Mesenteric fat pad (tissue), 1 donor: ENCODE measurements around the gene ERC1. TPM values are rescaled to one million over a fixed set of nuclear protein-coding genes. Genes with fewer than 3 reads are reported as not detected.
"Not testable (repeated sequence)": the region's sequence is repeated elsewhere in the genome, so short reads cannot be mapped to it uniquely, and the experiment has no call there.

Experiments
- DNase-seq: peaks from one replicate; pipeline ENCODE4 v3.0.0-alpha.2; 2020; ENCODE audit warnings: low spot score
- total RNA-seq: library from RNA; stranded (reverse); fragmentation: NEBNext Ultra II Directional; extraction: Animal tissue kit (Norgen Biotek cat#: 25700); gene quantifications from one replicate; pipeline ENCODE4 v1.2.1, GENCODE V29; 2021
- donor health status: DM: yes; HTN: yes; CAD: no.

The ERC1 gene
- total RNA-seq, 1 donor from 2014 or later: 81.1 TPM

DNA sequence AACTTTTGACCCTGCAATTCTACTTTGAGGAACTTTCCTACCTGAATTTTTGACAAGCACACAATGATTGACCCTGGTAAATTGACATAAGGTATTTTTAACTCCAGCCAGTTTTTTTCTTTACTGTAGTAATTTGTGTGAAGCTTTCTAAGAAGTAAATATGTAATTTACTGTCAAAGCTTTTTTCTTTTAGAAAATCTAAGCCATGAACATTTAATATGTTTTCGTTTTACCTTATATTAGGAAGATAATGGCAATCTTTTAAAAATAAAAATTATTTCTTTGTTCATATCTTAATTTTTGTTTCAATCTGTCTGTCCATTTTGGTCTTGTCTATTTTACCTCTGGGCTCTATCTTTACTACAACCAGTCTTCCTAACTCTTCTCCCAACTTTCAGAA is 323.5 kb downstream of the ERC1 start:
- DNase-seq: no peak

DNA sequence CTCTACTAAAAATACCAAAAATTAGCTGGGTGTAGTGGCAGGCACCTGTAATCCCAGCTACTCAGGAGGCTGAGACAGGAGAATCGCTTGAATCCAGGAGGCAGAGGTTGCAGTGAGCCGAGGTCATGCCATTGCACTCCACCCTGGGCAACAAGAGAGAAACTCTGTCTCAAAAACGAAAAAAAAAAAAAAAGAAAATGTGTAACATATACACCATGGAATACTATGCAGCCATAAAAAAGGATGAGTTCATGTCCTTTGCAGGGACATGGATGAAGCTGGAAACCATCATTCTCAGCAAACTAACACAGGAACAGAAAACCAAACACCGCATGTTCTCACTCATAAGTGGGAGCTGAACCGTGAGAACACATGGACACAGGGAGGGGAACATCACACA is 326.0 kb downstream of the ERC1 start:
- DNase-seq: not testable (repeated sequence)

DNA sequence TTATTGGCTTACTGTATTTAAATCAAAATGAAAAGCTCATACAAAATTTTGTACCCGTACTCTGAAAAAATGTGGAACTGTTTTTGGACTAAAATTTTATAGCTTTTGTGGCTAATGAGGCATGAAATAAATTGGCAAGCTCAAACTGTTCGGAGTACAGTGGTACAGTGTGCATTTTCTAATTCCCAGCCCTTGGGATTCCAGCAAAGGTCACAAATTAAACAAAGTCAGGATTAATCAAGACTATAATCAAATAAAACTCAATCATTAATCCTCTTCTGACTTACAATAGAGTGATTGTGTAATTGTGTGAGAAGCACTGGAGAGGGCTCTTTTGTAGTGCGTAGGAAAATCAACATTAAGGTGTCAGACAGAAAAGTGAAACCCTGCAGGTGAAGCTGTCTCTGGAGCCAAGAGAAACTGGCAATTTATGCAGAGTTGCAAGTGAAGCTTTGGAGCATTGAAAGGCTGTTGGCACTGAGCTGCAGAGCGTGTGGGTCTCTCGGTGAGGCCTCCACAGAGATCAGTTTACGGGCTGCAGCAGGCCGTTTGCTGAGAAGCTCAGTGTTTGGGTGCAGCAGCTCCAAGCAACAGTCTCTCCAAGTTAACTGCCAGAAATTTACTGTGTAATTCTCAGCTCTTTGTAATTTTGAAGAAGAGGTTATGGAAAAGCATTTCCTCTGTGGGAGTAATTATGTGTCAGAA is 327.5 kb downstream of the ERC1 start:
- no peak for DNase-seq

DNA sequence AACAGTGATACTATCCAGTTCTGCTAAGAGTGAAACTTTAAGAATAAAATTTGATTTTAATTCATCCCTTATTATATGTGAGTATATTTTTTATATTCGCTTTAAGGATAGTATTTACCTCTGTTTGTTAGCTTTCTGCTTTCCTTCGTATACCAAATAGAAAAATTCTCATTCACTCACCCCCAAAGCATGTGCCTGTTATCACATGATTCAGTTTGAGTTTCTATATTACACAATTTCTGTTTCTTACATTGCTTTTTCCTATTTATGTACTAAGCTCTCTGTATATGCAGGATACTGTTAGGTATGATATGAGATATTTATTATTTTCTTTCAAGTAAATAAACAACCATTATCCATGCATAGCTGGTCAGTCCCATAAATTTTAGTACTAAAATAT is 328.2 kb downstream of the ERC1 start:
- no peak for DNase-seq

DNA sequence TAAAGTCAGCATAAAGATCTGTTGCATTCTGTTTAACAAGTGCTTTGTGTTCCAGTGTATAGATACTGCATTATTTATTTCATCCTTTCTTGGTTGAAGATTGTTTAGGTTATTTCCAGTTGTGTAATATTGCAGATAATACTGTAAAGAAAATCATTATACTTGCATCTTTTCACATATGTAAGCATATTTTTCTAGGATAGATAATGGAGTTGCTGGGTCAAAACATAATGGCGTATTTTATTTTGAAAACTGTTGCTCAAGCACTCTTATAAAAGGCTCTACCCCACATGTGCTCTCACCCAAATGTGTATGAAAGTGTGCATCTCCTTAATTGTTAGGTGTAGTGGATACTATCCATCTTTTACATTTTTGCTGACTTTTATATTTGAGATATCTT is 329.0 kb downstream of the ERC1 start:
- no peak for DNase-seq

DNA sequence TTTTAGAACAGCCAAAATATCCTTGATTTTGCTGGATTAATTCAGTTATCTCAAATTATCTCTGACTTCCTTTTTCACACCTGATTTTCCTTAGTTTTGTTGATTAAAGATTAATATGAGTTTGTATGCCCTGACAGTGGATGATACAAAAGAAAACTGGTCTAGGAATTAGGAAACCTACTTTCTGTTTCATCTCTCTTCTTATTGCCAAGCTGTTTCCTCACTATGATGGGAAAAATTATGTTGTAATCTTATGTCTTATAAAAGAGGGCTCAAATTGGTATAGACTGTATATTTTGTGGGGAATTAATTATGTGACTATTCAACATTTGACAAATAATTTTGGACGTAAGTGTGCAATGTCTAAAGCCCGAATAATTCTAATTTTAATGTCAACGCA is 331.8 kb downstream of the ERC1 start:
- DNase-seq: no peak

DNA sequence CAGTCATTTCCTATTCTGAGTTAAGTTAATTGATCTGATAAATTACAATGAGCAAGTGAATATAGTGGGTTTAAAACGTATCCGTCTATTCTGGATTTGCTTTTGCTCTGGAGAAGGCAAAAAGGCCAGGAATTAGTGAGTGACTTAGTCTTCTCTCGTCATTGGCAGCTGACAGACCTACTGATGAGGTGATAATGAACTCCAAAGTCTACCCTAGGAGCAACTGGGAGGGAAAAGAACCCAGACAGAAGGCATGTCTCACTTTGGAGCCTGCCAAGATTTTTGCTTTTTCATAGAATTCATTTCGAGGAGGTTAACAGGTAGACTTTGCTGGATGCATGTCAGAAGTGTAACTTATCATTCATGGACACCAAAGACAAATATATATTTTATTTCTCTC is 333.1 kb downstream of the ERC1 start:
- DNase-seq: no peak

DNA sequence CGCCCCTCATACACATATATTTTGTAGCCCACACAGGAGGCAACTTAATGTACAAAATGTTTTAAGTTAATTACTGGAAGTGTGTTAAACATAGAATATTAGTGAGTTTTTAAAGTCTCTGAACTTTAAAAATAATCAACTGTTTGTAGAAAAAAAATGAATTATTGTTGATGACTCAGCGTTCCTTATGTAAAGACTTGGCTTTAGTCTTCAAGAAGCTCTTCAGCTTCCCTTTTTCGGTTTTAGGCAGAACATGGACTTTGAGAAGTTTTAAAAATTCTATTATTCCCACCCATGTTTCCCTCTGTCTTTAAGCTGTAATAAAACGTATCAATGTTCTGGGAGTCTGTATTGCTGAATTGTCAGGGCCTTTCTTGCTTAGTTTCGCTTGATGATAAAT is 333.9 kb downstream of the ERC1 start:
- DNase-seq: no peak

DNA sequence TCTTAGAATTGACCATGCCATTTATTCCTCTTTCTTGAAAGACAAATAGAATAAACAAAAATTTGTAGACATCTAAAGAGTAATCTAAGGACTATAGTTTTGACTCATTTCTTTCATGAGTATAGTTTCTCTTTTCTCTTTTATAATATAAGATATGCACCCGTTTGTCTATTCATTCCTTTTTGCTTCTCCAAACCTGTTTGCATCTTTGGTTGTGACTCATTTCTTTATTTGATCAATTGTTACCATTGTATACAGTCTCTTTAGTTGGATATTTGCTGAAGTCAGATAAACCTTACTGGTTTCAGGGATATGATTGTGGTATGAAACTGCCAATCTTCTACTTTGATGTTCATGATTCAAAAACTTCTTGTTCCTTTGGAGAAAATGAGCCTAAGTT is 334.6 kb downstream of the ERC1 start:
- no peak for DNase-seq

DNA sequence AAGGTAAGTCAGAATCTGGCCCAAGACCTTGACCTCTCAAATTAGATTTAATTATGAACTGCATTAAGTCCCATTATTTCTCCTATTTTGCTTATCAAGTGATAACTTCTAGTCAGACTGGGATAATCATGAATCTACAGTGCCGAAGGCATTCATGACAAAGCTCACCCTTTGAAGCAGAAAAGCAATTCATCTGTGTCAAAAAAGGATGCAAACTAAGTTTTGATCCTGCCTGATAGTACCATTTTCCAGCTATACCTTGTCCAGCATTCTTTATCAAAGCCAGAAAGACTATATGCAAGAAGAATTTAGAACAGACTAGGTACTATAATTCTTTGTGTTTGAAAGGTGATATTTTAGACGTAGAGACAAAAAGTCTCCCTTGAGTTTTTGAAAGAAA is 335.2 kb downstream of the ERC1 start:
- DNase-seq: no peak

DNA sequence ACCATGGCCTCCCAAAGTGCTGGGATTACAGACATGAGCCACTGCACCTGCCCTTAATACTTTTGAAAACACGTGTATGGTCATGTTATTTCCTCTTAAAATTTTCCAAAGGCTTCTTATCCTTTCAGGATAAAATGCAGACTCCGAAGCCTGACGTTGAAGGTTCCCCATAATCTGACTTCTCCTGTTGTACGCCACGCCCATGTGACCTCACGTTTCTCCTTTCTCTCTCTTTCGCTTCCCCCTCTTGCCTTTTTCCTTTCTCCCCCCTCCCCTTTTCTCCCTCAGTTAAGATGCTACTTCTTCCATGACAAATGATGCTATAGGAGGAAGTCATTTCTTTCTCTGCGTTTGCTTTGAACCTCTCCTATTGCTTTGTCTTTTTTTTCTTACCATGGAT is 337.4 kb downstream of the ERC1 start:
- DNase-seq: no peak

DNA sequence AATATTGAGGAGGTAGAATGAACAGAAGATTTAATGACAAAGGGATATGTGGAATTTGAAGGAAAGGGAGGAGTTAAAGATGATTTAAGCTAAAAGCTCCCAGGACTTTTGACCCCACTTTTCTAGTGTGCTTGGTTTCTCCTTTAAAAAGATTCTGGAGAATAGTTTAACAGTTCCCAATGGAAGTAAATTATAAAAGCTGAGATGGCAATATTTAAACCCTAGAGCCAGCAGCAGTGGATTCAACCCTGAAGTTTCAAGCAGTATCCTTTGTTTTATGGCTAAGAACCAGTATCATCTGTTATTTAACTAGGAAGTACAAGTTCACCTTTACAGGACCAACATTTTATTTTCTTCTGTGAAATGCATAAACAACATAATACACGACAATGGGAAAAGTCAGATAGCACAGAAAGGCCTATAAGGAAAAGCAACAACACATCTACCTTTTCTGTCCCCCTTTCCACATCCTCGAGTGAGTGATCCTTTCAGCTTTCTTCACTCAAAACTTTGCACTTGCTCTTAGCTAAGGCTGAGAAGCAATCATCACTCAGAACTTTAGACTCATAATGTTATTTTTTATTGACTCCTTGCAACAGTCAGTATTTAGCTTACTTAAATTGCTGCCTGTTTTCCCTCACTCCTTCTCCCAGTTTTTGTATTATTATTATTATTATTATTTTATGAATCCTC is 338.9 kb downstream of the ERC1 start:
- DNase-seq: no peak

DNA sequence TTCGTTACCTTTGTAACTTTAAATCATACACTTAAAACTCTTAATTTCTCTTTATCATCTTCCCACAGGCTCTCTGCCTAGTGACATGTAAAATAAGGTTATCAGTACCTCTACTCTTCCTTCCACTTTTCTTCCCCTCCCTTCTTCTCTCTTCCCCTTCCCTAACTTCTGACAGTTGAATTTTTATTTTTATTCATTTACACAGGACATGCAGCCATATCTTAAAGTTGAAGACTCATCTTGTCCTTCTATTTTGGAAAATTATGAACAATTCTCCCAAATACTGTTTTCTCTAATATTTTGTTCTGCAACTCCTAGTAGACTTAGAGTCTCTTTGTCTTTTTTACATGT is 339.4 kb downstream of the ERC1 start:
- no peak for DNase-seq

DNA sequence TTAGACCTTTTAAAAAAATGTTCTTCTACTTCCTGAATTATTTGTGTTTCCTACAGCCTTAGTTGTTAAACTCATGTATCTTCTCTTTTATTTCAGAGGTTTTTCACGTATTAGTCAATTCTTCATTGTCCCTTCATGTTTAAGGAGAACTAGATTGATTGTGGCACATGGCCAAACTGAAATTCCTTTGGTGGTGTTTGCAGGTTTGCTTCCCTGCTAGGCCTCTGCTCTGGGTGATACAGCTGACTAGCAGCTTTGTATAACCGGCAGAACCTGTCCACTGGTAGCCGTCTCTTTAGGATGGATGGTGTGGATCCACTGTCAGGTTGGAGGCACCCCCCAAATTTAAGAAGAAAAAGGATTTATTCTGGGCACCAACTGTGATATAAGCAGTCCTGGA is 341.3 kb downstream of the ERC1 start:
- DNase-seq: no peak

DNA sequence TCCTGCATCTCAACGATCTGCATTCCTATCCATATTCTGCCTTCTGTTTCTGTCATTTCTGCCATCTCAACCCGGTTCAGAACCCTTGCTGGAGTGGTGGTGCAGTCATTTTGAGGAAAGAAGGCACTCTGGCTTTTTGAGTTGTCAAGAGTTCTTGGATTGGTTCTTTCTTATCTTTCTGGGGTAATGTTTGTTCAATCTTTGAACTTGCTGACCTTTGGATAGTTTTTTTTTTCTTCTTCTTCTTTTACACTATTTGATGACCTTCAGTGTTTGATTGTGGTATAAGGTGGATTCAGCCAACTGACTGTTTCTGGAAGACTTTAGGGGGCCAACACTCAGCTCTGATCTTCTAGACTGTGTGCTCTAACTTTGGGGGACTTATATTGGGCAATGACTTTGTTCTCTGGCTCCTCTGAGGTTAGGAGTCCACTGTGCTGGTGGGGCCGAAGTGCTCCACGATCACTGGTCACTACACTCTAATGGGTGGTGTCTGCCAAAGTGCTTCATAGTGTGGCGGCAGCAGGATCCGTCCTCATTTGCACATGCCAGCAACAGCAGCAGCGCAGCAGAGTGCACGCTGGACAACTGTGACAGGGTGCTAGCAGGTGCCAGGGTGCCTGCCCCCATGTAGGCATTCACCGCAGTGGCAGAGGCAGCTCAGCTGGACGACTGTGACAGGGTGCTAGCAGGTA is 347.6 kb downstream of the ERC1 start:
- no peak for DNase-seq

DNA sequence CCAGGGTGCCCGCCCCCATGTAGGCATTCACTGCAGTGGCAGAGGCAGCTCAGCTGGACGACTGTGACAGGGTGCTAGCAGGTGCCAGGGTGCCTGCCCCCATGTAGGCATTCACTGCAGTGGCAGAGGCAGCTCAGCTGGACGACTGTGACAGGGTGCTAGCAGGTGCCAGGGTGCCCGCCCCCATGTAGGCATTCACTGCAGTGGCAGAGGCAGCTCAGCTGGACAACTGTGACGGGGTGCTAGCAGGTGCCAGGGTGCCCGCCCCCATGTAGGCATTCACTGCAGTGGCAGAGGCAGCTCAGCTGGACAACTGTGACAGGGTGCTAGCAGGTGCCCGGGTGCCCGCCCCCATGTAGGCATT is 348.1 kb downstream of the ERC1 start:
- DNase-seq: not testable (repeated sequence)

DNA sequence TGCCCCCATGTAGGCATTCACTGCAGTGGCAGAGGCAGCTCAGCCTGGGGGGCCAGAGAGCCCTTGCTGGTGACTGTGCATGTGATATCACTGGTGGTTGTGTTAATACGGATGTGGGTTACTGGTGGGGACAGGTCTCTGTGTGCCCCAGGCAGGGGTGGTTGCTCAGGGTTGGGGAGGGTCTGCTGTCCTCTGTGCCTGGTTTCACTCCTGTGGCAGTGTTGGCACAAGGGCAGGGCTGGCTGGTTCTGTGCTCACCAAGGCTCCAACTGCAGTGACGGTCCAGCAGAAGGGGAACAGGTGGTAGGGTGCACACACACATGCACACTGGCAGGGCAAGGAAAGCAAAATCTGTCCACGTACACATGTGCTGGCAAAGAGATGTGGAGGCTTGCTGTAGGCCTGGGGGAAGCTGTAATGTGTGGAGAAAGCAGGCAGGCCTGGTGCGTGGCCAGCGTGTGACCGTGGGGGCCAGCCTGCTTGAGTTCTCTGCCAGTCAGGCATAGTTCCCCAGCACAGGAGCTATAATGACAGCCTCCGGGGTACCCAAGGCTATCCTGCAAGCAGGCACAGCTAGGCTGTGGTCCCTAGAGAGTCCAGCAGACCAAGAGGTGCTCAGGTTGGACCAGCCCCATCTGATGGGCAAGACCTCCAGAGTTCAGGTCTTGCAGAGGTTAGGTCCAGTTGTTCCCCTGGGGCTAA is 348.7 kb downstream of the ERC1 start:
- DNase-seq: no peak

DNA sequence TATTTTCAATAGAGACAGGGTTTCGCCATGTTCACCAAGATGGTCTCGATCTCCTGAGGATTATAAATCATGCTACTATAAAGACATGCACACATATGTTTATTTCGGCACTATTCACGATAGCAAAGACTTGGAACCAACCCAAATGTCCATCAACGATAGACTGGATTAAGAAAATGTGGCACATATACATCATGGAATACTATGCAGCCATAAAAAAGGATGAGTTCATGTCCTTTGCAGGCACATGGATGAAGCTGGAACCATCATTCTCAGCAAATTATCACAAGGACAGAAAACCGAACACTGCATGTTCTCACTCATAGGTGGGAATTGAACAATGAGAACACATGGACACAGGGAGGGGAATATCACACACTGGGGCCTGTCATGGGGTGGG is 350.2 kb downstream of the ERC1 start:
- DNase-seq: not testable (repeated sequence)

DNA sequence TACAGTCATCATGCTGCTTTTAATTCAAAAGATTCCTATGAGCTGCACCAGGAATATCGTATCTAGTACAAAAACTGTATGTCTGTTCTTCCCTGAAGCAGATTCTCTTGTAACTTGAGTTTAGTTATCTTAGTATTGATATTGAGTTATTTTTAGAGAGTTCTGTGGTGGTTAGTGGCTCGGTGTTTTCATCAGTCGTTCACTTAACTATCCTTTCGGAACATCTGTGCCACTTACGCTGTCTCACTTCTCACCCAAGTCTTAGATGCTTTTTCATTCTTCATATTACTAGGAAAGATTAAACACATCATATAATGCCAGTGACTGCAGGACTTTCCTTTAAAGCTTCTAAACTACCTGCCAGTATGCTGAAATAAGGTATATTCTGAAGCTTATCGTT is 352.4 kb downstream of the ERC1 start:
- no peak for DNase-seq

DNA sequence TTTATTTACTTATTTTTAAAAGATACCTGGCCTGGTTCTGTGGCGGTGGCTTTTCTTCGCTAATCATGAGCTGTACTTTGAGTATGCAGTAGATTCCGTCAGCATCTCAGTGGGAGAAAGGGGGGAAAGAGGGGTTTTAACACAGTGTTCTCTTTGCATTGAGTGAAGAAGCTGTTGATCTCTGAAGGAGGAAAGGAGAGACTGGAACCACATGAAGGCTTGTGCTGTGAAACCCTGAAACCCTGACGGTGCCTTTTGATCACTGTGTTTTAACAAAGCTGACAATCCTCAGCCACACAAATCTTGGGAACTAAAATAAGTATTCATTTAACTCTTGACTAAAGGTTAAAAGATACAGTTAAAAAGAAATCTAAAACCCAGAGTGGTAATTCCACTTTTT is 353.2 kb downstream of the ERC1 start:
- no peak for DNase-seq

DNA sequence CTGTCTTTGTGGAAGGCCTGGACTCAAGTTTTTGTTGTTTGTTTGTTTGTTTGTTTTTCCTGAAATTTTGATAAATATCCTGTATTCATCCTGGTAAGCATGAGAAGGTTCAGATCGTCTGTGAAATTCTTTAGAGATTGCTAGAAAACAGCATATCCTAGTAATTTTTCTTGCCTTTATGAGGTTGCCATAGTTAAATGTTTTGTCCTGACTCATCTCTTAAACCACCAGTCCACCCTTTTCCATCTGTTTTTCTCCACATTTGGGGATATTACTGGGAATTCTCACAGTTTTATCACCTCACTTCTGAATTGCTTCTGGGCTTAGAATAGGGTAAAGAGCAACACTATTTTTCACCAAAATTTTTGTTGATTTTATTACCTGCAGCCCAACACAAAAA is 355.1 kb downstream of the ERC1 start:
- no peak for DNase-seq

DNA sequence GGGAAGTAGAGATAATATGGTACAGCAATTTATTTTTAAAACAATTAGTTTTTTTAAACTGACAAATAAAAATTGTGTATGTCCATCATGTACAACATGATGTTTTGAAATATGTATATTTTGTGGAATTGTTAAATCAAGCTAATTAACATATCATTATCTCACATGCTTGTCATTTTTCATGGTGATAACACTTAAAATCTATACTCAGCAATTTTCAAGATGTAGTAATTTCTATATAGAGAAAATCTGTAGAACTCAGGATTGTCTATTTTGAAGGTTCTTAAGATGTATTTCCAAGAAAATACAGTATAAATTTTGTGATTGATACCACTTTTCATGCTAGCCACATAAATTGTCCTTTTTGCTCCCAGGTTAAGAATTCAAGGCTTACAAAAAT is 356.3 kb downstream of the ERC1 start:
- no peak for DNase-seq
